ENCODE measurements around the gene KLHL35. TPM values are rescaled to one million over a fixed set of nuclear protein-coding genes. Genes with fewer than 3 reads are reported as not detected.
"Not testable (repeated sequence)": the region's sequence is repeated elsewhere in the genome, so short reads cannot be mapped to it uniquely, and the experiment has no call there.

The KLHL35 gene
- total RNA-seq, 1 experiment from 2014 or later: 0.83 TPM

- Histone ChIP-seq H3K23ac (ENCODE audit: insufficient read length, low read depth, low read length) (no peak overlapping the region), H3K4me1 (ENCODE audit: insufficient read depth, low read length) (no peaks in the 10 kb centered on the region), H2AK5ac (ENCODE audit: insufficient read length, low read length) (no peak overlapping the region), H4K5ac (ENCODE audit: insufficient read length, low read depth, low read length) (no peak overlapping the region), H2BK12ac (ENCODE audit: insufficient read length, low read depth, low read length) (no peak overlapping the region), H3K9me3 (ENCODE audit: control insufficient read depth, low read depth, low read length) (no peaks in the 10 kb centered on the region), H2BK15ac (ENCODE audit: low read depth, low read length) (no peak overlapping the region), H2BK5ac (ENCODE audit: insufficient read length, low read length) (no peak overlapping the region), H3K27ac (ENCODE audit: insufficient read length, low read depth, low read length) (no peak overlapping the region), H2AFZ (ENCODE audit: low read length) (no peak overlapping the region), H4K20me1 (ENCODE audit: control insufficient read depth, insufficient read depth, insufficient read length) (no peaks in the 10 kb centered on the region), H3K4me2 (ENCODE audit: insufficient read depth, insufficient read length, low read length) (no peak overlapping the region), H3K14ac (ENCODE audit: insufficient read depth, low read length) (no peak overlapping the region), H3K79me1 (ENCODE audit: insufficient read depth, low read depth, low read length, poor library complexity, severe bottlenecking) (peaks cover under 1% of the 10 kb centered on the region), H3K9ac (ENCODE audit: extremely low read depth, insufficient read length, low read length) (no peak overlapping the region), H2BK120ac (ENCODE audit: low read depth, low read length, poor library complexity, severe bottlenecking) (no peak overlapping the region), H3T11ph (ENCODE audit: low read length) (no peak overlapping the region), H4K91ac (ENCODE audit: insufficient read length, low read depth, low read length) (no peak overlapping the region), H2BK20ac (ENCODE audit: low read depth, low read length, poor library complexity, severe bottlenecking) (no peak overlapping the region), H3K4ac (ENCODE audit: low read depth, low read length) (no peak overlapping the region), H3K18ac (ENCODE audit: insufficient read length, low read depth, low read length) (no peak overlapping the region), H3K56ac (ENCODE audit: insufficient read length, low read depth, low read length) (no peak overlapping the region), H4K8ac (replicated peaks; ENCODE audit: insufficient read length, low read depth, low read length) (no peak overlapping the region), H3K23me2 (ENCODE audit: insufficient read length, low read depth, low read length, poor library complexity, severe bottlenecking) (no peaks in the 10 kb centered on the region), H3K27me3 (ENCODE audit: insufficient read depth, low read length) (no peaks in the 10 kb centered on the region), H3K79me2 (ENCODE audit: insufficient read depth, low read length) (no peaks in the 10 kb centered on the region)
- Mint-ChIP-seq H3K27me3 (ENCODE audit: low read depth) (no peaks in the 10 kb centered on the region), H3K9me3 (no peaks in the 10 kb centered on the region; a peak in 1 of 5 replicates), H3K4me3 (no peak overlapping the region), H3K36me3 (ENCODE audit: insufficient read depth in 1 of 3, low read depth in 3 of 3) (peaks cover 22 to 47% (median 36%) of the 10 kb centered on the region in 3 experiments), H3K4me1 (0 out of 4 replicates have a peak, but pooled peaks cover 0 to under 1% of the 10 kb centered on the region in 2 experiments), H3K27ac (no peak overlapping the region)
- TF ChIP-seq CTCF (conservative IDR thresholded peaks at IDR 0.05): no peak
- WGBS (ENCODE audit: extremely low coverage, insufficient read length, low lambda C conversion rate): no CpG with 5 or more reads among the region's 2 CpGs
- no peak for DNase-seq
Observed at GRCh38 chr11:75413864-75414263, 19.1 kb downstream of the KLHL35 start.

- not testable (repeated sequence) for H3K4ac ChIP-seq (ENCODE audit: low read depth, low read length); H4K8ac ChIP-seq (replicated peaks; ENCODE audit: insufficient read length, low read depth, low read length); H2AK5ac ChIP-seq (ENCODE audit: insufficient read length, low read length); DNase-seq; H2BK5ac ChIP-seq (ENCODE audit: insufficient read length, low read length); H3K23ac ChIP-seq (ENCODE audit: insufficient read length, low read depth, low read length); H2AFZ ChIP-seq (ENCODE audit: low read length); H3K4me1 ChIP-seq (ENCODE audit: insufficient read depth, low read length); H3K4me1 Mint-ChIP-seq; H3T11ph ChIP-seq (ENCODE audit: low read length); H3K9me3 ChIP-seq (ENCODE audit: control insufficient read depth, low read depth, low read length); H3K14ac ChIP-seq (ENCODE audit: insufficient read depth, low read length); H3K56ac ChIP-seq (ENCODE audit: insufficient read length, low read depth, low read length); H2BK12ac ChIP-seq (ENCODE audit: insufficient read length, low read depth, low read length); H3K23me2 ChIP-seq (ENCODE audit: insufficient read length, low read depth, low read length, poor library complexity, severe bottlenecking); H3K4me2 ChIP-seq (ENCODE audit: insufficient read depth, insufficient read length, low read length); H3K79me1 ChIP-seq (ENCODE audit: insufficient read depth, low read depth, low read length, poor library complexity, severe bottlenecking); H3K79me2 ChIP-seq (ENCODE audit: insufficient read depth, low read length); H2BK20ac ChIP-seq (ENCODE audit: low read depth, low read length, poor library complexity, severe bottlenecking); H3K9me3 Mint-ChIP-seq; H3K4me3 Mint-ChIP-seq; H3K27me3 ChIP-seq (ENCODE audit: insufficient read depth, low read length); H4K5ac ChIP-seq (ENCODE audit: insufficient read length, low read depth, low read length); H3K27ac ChIP-seq (ENCODE audit: insufficient read length, low read depth, low read length); H3K18ac ChIP-seq (ENCODE audit: insufficient read length, low read depth, low read length); H4K91ac ChIP-seq (ENCODE audit: insufficient read length, low read depth, low read length); H3K9ac ChIP-seq (ENCODE audit: extremely low read depth, insufficient read length, low read length); H3K27me3 Mint-ChIP-seq (ENCODE audit: low read depth); H4K20me1 ChIP-seq (ENCODE audit: control insufficient read depth, insufficient read depth, insufficient read length); H3K27ac Mint-ChIP-seq; H2BK120ac ChIP-seq (ENCODE audit: low read depth, low read length, poor library complexity, severe bottlenecking); H2BK15ac ChIP-seq (ENCODE audit: low read depth, low read length)
- peaks cover 30 to 54% (median 42%) of the 10 kb centered on the region in 3 experiments for H3K36me3 Mint-ChIP-seq (ENCODE audit: insufficient read depth in 1 of 3, low read depth in 3 of 3)
- no CpG with 5 or more reads among the region's 10 CpGs for WGBS (ENCODE audit: extremely low coverage, insufficient read length, low lambda C conversion rate)
Observed at GRCh38 chr11:75413146-75413545, 19.9 kb downstream of the KLHL35 start.
